Epidermal melanocyte (primary cell): Measurements from ENCODE around the gene DAZ3.
"Not testable (repeated sequence)": the region's sequence is repeated elsewhere in the genome, so short reads cannot be mapped to it uniquely, and the experiment has no call there.

Source experiments
- DNase-seq: peaks from one replicate; pipeline ENCODE4 v3.0.0; 2011; ENCODE audit warnings: low spot score; ENCODE audit not compliant: insufficient read length

The DAZ3 gene, protein sequence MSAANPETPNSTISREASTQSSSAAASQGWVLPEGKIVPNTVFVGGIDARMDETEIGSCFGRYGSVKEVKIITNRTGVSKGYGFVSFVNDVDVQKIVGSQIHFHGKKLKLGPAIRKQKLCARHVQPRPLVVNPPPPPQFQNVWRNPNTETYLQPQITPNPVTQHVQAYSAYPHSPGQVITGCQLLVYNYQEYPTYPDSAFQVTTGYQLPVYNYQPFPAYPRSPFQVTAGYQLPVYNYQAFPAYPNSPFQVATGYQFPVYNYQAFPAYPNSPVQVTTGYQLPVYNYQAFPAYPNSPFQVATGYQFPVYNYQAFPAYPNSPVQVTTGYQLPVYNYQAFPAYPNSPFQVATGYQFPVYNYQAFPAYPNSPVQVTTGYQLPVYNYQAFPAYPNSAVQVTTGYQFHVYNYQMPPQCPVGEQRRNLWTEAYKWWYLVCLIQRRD

DNA sequence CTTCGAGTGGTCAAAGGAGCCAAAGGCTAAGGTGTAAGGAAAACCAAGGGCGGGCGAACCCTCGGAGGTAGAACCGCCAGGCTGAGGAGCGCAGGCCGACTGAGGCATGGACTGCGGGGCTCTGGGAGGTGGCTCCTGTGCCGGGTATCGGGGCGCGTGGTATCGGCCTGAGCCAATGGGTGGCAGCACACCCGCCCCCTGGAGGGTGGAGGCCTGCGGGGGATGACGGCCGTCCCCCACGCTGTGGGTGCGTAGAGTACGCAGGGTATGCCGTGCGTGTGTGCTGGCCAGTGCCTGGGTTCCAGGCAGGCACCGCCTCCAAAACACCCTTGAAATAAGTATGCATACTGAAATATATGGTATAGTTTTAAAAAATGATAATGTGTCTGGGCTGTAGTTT is at the start of gene DAZ3:
TSS of gene DAZ3 (minus strand) at position 101 of the 400 bp plus-strand sequence. CDS start 208 bp downstream, outside the sequence.
- not testable (repeated sequence) for DNase-seq

DNA sequence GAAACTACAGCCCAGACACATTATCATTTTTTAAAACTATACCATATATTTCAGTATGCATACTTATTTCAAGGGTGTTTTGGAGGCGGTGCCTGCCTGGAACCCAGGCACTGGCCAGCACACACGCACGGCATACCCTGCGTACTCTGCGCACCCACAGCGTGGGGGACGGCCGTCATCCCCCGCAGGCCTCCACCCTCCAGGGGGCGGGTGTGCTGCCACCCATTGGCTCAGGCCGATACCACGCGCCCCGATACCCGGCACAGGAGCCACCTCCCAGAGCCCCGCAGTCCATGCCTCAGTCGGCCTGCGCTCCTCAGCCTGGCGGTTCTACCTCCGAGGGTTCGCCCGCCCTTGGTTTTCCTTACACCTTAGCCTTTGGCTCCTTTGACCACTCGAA is 20.4 kb upstream of the DAZ3 start, which contains the start of gene DAZ4:
TSS of gene DAZ4 (plus strand) at position 301 of the 400 bp plus-strand sequence. CDS start 208 bp downstream, outside the sequence.
- DNase-seq: not testable (repeated sequence)

DNA sequence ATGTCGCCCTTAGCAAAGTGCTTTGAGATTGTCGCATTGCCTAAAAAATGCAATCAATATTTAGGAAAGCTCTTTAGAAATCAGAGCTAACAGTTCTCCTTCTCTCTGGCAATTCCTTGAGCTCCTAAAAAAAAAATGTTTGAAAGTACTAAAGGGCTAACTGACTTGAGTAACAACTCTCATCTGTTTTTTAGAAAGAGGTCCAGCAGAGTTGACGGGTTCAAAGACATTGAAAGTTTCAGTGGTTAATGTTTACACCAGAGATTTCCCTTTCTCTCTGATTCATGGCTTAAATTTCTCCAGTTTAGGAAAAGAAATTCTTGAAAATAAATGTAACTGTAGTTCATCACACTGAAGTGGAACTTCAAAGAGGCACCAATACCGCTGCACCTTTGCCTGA is 11.9 kb upstream of the DAZ3 start:
- not testable (repeated sequence) for DNase-seq

DNA sequence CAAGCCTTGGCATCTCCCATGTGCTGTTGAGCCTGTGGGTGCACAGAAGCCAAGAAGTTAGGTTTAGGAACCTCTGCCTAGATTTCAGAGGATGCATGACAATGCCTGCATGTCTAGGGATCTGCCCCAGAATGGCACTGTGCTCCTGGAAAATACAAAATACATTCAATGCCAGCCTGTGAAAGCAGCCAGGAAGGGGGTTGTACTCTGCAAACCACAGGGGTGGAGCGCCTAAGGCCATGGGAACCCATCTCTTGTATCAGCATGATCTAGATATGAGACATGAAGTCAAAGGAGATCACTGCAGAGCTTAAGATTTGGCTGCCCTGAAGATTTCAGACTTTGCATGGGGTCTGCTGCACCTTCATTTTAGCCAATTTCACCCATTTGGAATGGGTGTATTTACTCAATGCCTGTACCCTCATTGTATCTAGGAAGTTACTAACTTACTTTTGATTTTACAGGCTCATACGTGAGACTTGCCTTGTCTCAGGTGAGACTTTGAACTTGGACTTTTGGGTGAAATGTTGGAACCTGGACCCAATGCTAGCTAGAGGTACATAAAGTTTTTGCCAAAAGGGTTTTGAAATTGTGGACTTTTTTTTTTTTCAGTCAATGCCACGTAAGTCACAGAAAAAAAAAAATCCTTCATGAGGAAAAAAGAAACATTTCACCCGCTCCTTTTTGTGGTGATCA is 11.1 kb upstream of the DAZ3 start:
- DNase-seq: not testable (repeated sequence)

DNA sequence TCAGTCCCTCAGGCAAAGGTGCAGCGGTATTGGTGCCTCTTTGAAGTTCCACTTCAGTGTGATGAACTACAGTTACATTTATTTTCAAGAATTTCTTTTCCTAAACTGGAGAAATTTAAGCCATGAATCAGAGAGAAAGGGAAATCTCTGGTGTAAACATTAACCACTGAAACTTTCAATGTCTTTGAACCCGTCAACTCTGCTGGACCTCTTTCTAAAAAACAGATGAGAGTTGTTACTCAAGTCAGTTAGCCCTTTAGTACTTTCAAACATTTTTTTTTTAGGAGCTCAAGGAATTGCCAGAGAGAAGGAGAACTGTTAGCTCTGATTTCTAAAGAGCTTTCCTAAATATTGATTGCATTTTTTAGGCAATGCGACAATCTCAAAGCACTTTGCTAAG is 8.6 kb upstream of the DAZ3 start:
- not testable (repeated sequence) for DNase-seq
